HepG2 (cell line): ENCODE results near the gene H1-8. TPM values are rescaled to one million over a fixed set of nuclear protein-coding genes. Genes with fewer than 3 reads are reported as not detected.

ENCODE experiments used
- GPN1 ChIP-seq: sonication (generic); formaldehyde crosslinking; IDR thresholded peaks from 2 replicates; pipeline ENCODE4 v1.5.1; 2020; ENCODE audit warnings: missing genetic modification reagents, borderline replicate concordance
- HOXA7 ChIP-seq: sonication (generic); formaldehyde crosslinking; IDR thresholded peaks from 2 replicates; pipeline ENCODE4 v1.8.1; 2022; ENCODE audit warnings: mild to moderate bottlenecking, missing genetic modification reagents, moderate library complexity
- KAT8 ChIP-seq: IDR thresholded peaks from 2 replicates; pipeline ENCODE4 v1.6.1; 2016; ENCODE audit warnings: missing genetic modification reagents, missing compliant biosample characterization
- LBX2 ChIP-seq: sonication (generic); formaldehyde crosslinking; IDR thresholded peaks from 2 replicates; pipeline ENCODE4 v1.5.0; 2020; ENCODE audit warnings: missing genetic modification reagents, mild to moderate bottlenecking, borderline replicate concordance
- NCOR1 ChIP-seq: fragments of 200-600 bp; sonication (generic); IDR thresholded peaks from 2 replicates; pipeline ENCODE4 v1.7.0; 2017; ENCODE audit warnings: antibody characterized with exemption, low read length, borderline replicate concordance
- NR3C1 ChIP-seq: sonication (generic); formaldehyde crosslinking; IDR thresholded peaks from 2 replicates; pipeline ENCODE4 v1.4.0; 2020; ENCODE audit warnings: missing genetic modification reagents
- PHB2 ChIP-seq: fragments of 450-650 bp; IDR thresholded peaks from 2 replicates; pipeline ENCODE4 v1.6.1; 2018; ENCODE audit not compliant: partially characterized antibody
- PRMT3 ChIP-seq: sonication (generic); formaldehyde crosslinking; IDR thresholded peaks from 2 replicates; pipeline ENCODE4 v1.8.1; 2022; ENCODE audit warnings: low read depth, mild to moderate bottlenecking, moderate library complexity, missing genetic modification reagents, borderline replicate concordance
- TBP ChIP-seq: sonication (generic); formaldehyde crosslinking; IDR thresholded peaks from 2 replicates; pipeline ENCODE4 v1.5.0; 2020; ENCODE audit warnings: missing genetic modification reagents
- TFE3 ChIP-seq: IDR thresholded peaks from 2 replicates; pipeline ENCODE4 v1.6.1; 2016
- ZIK1 ChIP-seq: sonication (generic); formaldehyde crosslinking; IDR thresholded peaks from 2 replicates; pipeline ENCODE4 v1.5.0; 2020; ENCODE audit warnings: mild to moderate bottlenecking, low read depth, missing genetic modification reagents, borderline replicate concordance
- ZNF281 ChIP-seq: sonication (generic); formaldehyde crosslinking; IDR thresholded peaks from 2 replicates; pipeline ENCODE4 v1.4.0; 2020; ENCODE audit warnings: missing genetic modification reagents, borderline replicate concordance
- ZNF337 ChIP-seq: sonication (generic); formaldehyde crosslinking; IDR thresholded peaks from 2 replicates; pipeline ENCODE4 v1.5.1; 2020; ENCODE audit warnings: missing genetic modification reagents, low read depth, mild to moderate bottlenecking, borderline replicate concordance
- ZNF343 ChIP-seq: sonication (generic); formaldehyde crosslinking; IDR thresholded peaks from 2 replicates; pipeline ENCODE4 v1.4.0; 2020; ENCODE audit warnings: mild to moderate bottlenecking, missing genetic modification reagents
- ZNF564 ChIP-seq: sonication (generic); formaldehyde crosslinking; IDR thresholded peaks from 2 replicates; pipeline ENCODE4 v1.8.1; 2023; ENCODE audit warnings: mild to moderate bottlenecking, missing genetic modification reagents
- ZNF605 ChIP-seq: sonication (generic); formaldehyde crosslinking; IDR thresholded peaks from 2 replicates; pipeline ENCODE4 v1.8.0; 2022; ENCODE audit warnings: mild to moderate bottlenecking, missing genetic modification reagents
- ZNF703 ChIP-seq: sonication (generic); formaldehyde crosslinking; IDR thresholded peaks from 2 replicates; pipeline ENCODE4 v1.5.1; 2020; ENCODE audit warnings: missing genetic modification reagents, mild to moderate bottlenecking, moderate library complexity, borderline replicate concordance
- ZNF784 ChIP-seq: sonication (generic); formaldehyde crosslinking; IDR thresholded peaks from 2 replicates; pipeline ENCODE4 v1.5.1; 2020; ENCODE audit warnings: missing genetic modification reagents, mild to moderate bottlenecking, borderline replicate concordance
- polyA plus RNA-seq, 8 experiments: library from polyadenylated mRNA; depleted of rRNA in 3 of 8; stranded (reverse) in 7 of 8; unstranded in 1 of 8; fragments of >200 nt; fragmentation: Illumina TruSeq in 4 of 8; extraction: Trizol in 4 of 8; gene quantifications; 2 replicates each; pipeline versions ENCODE4 v1.2.1 to v1.2.3, GENCODE V29; 2011 to 2016; ENCODE audit warnings: low read depth in 4 of 8, missing spikeins in 1 of 8, mixed read lengths in 1 of 8; ENCODE audit not compliant: insufficient read depth in 1 of 8
- total RNA-seq, 5 experiments: library from RNA; depleted of rRNA; stranded (reverse); fragments of >200 nt; fragmentation: Illumina TruSeq; extraction: Trizol; gene quantifications; 2 replicates each; pipeline ENCODE4 v1.2.3, GENCODE V29; 2016; ENCODE audit warnings: low read depth in 1 of 5
- TF ChIP-seq, protein P1 (sequence below): sonication (generic); formaldehyde crosslinking; IDR thresholded peaks from 2 replicates; pipeline ENCODE4 v1.9.0; 2021; ENCODE audit warnings: missing genetic modification reagents, mild to moderate bottlenecking, borderline replicate concordance
- TF ChIP-seq, protein P2 (sequence below), 2 experiments: fragments of 450-650 bp in 1 of 2; sonication (generic) in 1 of 2; formaldehyde crosslinking; IDR thresholded peaks; 2 replicates each; pipeline versions ENCODE4 v1.5.0 to v1.8.0; 2020 to 2022; ENCODE audit warnings: mild to moderate bottlenecking in 1 of 2, missing genetic modification reagents in 1 of 2

Gene H1-8
- total and polyA plus RNA-seq, 2 of the 13 experiments (the other 11 are each of a cell fraction or from before 2014, with no cell fraction given): 0.08 TPM; not detected in 1

GRCh38 chr3:129593595-129594339, 50.8 kb downstream of the H1-8 start (continued):
- TF ChIP-seq TFE3: peak; percentile 55; the same call in 1 of the 2 replicates
- no peak for TF ChIP-seq NR3C1
- no peak for TF ChIP-seq PHB2
- no peak for TF ChIP-seq TBP (CRISPR knock-in tag)
- TF ChIP-seq ZNF784 (CRISPR knock-in tag): no peak
- TF ChIP-seq, protein P1, sequence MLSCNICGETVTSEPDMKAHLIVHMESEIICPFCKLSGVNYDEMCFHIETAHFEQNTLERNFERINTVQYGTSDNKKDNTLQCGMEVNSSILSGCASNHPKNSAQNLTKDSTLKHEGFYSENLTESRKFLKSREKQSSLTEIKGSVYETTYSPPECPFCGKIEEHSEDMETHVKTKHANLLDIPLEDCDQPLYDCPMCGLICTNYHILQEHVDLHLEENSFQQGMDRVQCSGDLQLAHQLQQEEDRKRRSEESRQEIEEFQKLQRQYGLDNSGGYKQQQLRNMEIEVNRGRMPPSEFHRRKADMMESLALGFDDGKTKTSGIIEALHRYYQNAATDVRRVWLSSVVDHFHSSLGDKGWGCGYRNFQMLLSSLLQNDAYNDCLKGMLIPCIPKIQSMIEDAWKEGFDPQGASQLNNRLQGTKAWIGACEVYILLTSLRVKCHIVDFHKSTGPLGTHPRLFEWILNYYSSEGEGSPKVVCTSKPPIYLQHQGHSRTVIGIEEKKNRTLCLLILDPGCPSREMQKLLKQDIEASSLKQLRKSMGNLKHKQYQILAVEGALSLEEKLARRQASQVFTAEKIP: no peak
- no peak for TF ChIP-seq PRMT3 (CRISPR knock-in tag)
- no peak for TF ChIP-seq ZNF337 (CRISPR knock-in tag)
- 0 out of 2 replicates have a peak, but pooled peaks have one; percentile 21 for TF ChIP-seq ZIK1
- no peak for TF ChIP-seq LBX2 (CRISPR knock-in tag)
- no peak for TF ChIP-seq ZNF564
- peak; percentile 88 for TF ChIP-seq NCOR1
- TF ChIP-seq, protein P2, sequence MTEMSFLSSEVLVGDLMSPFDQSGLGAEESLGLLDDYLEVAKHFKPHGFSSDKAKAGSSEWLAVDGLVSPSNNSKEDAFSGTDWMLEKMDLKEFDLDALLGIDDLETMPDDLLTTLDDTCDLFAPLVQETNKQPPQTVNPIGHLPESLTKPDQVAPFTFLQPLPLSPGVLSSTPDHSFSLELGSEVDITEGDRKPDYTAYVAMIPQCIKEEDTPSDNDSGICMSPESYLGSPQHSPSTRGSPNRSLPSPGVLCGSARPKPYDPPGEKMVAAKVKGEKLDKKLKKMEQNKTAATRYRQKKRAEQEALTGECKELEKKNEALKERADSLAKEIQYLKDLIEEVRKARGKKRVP (CRISPR knock-in tag; IDR thresholded peaks at IDR 0.05): no peak; a peak in 2 of 4 replicates
- TF ChIP-seq ZNF605 (CRISPR knock-in tag): peak; percentile 37; the same call in 1 of the 2 replicates
- TF ChIP-seq GPN1 (CRISPR knock-in tag): no peak
- no peak for TF ChIP-seq ZNF343 (CRISPR knock-in tag)
- peak; percentile 63 for TF ChIP-seq KAT8 (CRISPR knock-in tag)
- peak; percentile 97 for TF ChIP-seq ZNF281 (CRISPR knock-in tag)
- TF ChIP-seq ZNF703 (CRISPR knock-in tag): no peak; the same call in 1 of the 2 replicates
- TF ChIP-seq HOXA7: no peak
